AG10803 (cell line): ENCODE data around the gene PDGFD.
A peak's percentile ranks its signal among the peaks of the same experiment; 100 is the strongest.

Experiments
- DNase-seq: peaks from one replicate; pipeline ENCODE4 v3.0.0; 2010; ENCODE audit warnings: low read depth
- H3K4me3 ChIP-seq: 2 replicates; pipeline ENCODE4 v1.5.1; 2011; ENCODE audit warnings: mild to moderate bottlenecking, low read length, control low read depth
- TF ChIP-seq, protein P1 (sequence below): conservative IDR thresholded peaks from 2 replicates; pipeline ENCODE4 v1.5.1; 2011; ENCODE audit warnings: mild to moderate bottlenecking, low read length, control low read depth, inconsistent platforms

PDGFD gene

GRCh38 chr11:104098132-104098531 lies 65.8 kb downstream of the PDGFD start:
- H3K4me3 ChIP-seq = no peak overlapping the region
- no peak for DNase-seq
- TF ChIP-seq, protein P1, sequence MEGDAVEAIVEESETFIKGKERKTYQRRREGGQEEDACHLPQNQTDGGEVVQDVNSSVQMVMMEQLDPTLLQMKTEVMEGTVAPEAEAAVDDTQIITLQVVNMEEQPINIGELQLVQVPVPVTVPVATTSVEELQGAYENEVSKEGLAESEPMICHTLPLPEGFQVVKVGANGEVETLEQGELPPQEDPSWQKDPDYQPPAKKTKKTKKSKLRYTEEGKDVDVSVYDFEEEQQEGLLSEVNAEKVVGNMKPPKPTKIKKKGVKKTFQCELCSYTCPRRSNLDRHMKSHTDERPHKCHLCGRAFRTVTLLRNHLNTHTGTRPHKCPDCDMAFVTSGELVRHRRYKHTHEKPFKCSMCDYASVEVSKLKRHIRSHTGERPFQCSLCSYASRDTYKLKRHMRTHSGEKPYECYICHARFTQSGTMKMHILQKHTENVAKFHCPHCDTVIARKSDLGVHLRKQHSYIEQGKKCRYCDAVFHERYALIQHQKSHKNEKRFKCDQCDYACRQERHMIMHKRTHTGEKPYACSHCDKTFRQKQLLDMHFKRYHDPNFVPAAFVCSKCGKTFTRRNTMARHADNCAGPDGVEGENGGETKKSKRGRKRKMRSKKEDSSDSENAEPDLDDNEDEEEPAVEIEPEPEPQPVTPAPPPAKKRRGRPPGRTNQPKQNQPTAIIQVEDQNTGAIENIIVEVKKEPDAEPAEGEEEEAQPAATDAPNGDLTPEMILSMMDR = no peak

DNA sequence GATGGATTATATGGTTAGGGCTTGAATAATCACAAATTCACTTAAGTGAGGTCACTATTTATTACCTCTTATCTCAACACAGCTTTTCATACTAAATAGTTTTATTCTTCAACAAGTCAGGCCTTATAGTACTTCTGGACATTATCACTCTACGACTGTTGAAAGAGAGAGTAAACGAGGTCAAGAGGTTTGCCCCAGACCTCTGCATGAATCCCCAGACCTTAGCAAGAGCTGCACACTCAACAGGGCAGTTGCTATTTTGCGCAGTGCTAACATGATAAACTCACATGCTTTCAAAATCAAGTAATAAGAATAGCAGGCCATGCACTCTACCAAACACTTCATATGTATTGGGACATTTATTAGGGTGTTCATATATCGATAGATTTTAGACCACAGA lies 67.0 kb downstream of the PDGFD start:
- no peak overlapping the region for H3K4me3 ChIP-seq
- TF ChIP-seq, protein P1 = no peak
- no peak for DNase-seq

DNA sequence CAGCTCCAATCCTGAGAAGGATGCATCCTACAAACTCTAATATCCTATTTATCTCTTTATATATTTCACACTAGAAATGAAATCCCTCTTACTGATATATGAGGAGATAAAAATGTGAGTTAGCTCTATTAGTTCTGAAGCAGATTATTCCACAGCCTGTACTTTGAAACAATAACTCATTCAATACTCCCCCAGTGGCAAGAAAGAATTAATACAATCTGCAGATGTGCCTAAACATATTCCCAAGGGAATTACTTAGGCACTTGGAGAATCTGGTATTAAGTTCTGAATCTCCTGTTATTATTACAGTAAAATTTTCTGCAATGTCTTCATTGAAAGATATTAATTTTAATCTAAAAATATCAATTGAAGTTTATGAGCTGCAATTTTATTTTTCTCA lies 68.2 kb downstream of the PDGFD start:
- no peak overlapping the region for H3K4me3 ChIP-seq
- peak; percentile 68 for DNase-seq
- TF ChIP-seq, protein P1 = peak; percentile 35

DNA sequence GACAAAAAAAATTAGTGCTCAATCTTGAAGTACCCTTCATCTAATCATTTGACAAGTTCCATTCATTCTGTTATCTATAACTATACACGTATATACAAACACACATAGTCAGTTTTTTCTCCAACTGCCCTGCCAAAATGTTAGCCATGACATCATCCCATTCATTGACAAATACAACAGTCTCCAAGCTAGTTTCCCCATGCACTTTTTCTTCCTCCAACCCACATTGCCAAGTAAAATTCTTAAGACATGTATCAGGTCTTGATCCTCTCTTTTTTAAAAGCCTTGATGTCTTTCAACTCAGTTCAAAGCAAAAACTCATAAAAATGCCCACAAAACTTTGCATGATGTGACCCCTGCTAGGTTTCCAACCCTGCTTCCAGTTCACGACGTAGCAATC lies 69.4 kb downstream of the PDGFD start:
- peak; percentile 63 for DNase-seq
- TF ChIP-seq, protein P1 = no peak
- H3K4me3 ChIP-seq = no peak overlapping the region

DNA sequence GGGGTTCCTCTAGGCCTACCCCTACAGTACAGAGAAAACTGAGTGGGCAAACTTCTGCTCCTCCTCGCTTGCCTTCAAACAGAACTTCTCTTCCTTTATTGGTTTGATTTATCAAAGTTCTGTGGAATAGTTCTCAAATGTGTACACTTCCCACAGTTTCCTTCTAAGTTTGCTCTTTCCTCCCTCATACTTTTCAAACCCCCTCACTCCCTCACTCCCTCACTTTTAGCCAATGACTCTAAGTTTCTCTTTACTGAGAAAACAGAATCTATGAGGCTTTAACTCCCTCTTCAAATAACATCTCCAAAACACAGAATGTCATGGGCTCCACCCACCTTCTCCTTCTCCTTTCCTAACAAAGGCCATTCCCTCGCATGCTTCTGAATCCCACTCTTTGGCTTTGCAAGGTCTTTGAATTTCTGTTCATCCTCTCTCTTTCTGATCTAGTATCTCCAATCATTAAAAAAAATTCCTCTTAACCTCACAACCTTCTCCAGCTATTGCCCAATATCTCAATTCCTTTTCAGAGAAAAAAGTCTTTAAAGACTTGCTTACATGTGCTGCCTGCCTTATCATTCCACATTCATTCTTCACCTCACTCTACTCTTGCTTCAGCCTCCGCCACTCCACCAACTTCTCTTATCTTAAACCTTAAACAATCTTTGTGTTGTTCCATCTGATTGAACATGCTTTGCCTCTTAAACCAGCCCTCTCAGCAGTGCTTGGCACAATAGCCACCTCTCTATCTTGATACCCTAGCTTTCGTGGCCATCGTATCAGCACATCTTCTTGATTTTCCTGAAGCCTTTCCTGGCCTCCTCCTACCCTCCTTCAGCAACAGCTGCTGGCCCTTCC lies 70.3 kb downstream of the PDGFD start:
- DNase-seq = peak; percentile 19
- no peak overlapping the region for H3K4me3 ChIP-seq
- TF ChIP-seq, protein P1 = no peak

DNA sequence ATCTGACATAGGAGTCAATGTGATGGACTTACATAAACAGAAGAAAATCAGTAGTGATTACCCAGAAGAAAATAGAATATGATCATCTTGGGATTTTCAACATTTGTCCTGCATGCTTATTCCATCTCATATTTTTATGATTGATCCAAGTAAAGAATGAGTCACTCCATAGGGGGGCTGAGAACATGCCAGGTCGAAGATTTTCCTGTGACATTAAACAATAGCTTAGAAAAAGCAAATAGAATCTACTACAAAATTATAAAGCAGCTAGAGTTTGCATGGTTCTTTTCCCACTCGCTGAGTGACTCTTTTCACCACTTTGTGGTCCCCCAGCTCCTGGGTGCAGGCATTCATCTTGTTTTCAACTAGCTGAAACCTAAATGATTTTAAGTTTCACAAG lies 71.2 kb downstream of the PDGFD start:
- DNase-seq = no peak
- no peak overlapping the region for H3K4me3 ChIP-seq
- TF ChIP-seq, protein P1 = no peak
